PC-3 (cell line): ENCODE data around the gene PODN.

Source experiments
- CTCF ChIP-seq: fragments of 300-600 bp; sonication (generic); conservative IDR thresholded peaks from 2 replicates; pipeline ENCODE4 v1.5.1; 2017; ENCODE audit warnings: antibody characterized with exemption, low read depth, mild to moderate bottlenecking, low read length
- EZH2 ChIP-seq: fragments of 300-600 bp; sonication (generic); IDR thresholded peaks from one replicate; pipeline ENCODE4 v1.6.1; 2017; ENCODE audit warnings: antibody characterized with exemption, mild to moderate bottlenecking, low read length; ENCODE audit not compliant: unreplicated experiment
- EZH2phosphoT487 ChIP-seq: fragments of 300-600 bp; sonication (generic); IDR thresholded peaks from 2 replicates; pipeline ENCODE4 v1.6.1; 2018; ENCODE audit warnings: mild to moderate bottlenecking, antibody characterized with exemption, low read length, borderline replicate concordance

- no peak for TF ChIP-seq CTCF
- TF ChIP-seq EZH2: no peak
- no peak for TF ChIP-seq EZH2phosphoT487
Measured at GRCh38 chr1:53023546-53023945, 38.5 kb upstream of the PODN start.
